HepG2 (cell line): Measurements from ENCODE around the gene CRIM1. TPM values are rescaled to one million over a fixed set of nuclear protein-coding genes. Genes with fewer than 3 reads are reported as not detected.

ENCODE experiments used
- ATAC-seq: fragments of 200-7000 bp; cut with Tn5 transposase; 3 replicates; pipeline ENCODE4 v1.9.1; 2020; ENCODE audit warnings: mild to moderate bottlenecking, moderate library complexity
- BruUV-seq: library from RNA; stranded (reverse); fragments of 400-500 nt; replicated peaks from 2 replicates; lab custom pipeline; 2021; lab: Mats Ljungman, UMichigan
- CTCF ChIA-PET: fragments of 300-600 bp; formaldehyde crosslinking; extraction: SDS; loops from one replicate; lab custom pipeline; 2021; ENCODE audit warnings: low total read pairs, inconsistent platforms, low intra/inter-chr PET ratio; lab: Yijun Ruan, JAX
- POLR2A ChIA-PET: fragments of 350-600 bp; sonication (Branson Sonifier 250); formaldehyde crosslinking; loops from one replicate; lab custom pipeline; 2020; ENCODE audit warnings: antibody characterized with exemption, inconsistent platforms; lab: Yijun Ruan, JAX
- DNase-seq: peaks from one replicate; pipeline ENCODE4 v3.0.0-alpha.2; 2015; ENCODE audit warnings: low spot score
- FAIRE-seq: peaks from 3 replicates; lab custom pipeline; 2011; peaks lifted over from hg19 to GRCh38; lab: Jason Lieb, UNC
- H2AFZ ChIP-seq: one replicate; pipeline ENCODE4 v1.6.1; 2011; ENCODE audit warnings: low read length, inconsistent platforms
- H3K27ac ChIP-seq: fragments of 300-600 bp; 3 replicates; pipeline ENCODE4 v1.8.0; 2011; ENCODE audit warnings: mixed run types, mild to moderate bottlenecking, mixed read lengths, low read length, inconsistent platforms; ENCODE audit not compliant: insufficient read depth; ENCODE audit errors: extremely low read length
- H3K27me3 ChIP-seq, 2 experiments: fragments of 200-600 bp in 1 of 2; 2 replicates in 1 of 2; 3 replicates in 1 of 2; pipeline versions ENCODE4 v1.6.0 to v1.8.0; 2011; ENCODE audit warnings: low read length in 2 of 2, mild to moderate bottlenecking in 2 of 2, moderate library complexity in 2 of 2, inconsistent platforms in 1 of 2; ENCODE audit not compliant: insufficient read depth in 2 of 2, control insufficient read depth in 1 of 2
- H3K36me3 ChIP-seq, 2 experiments: fragments of 200-600 bp in 1 of 2; replicated peaks in 1 of 2; 2 replicates in 1 of 2; 3 replicates in 1 of 2; pipeline versions ENCODE4 v1.5.1 to v1.8.0; 2011; ENCODE audit warnings: low read length in 2 of 2, inconsistent platforms in 1 of 2; ENCODE audit not compliant: insufficient read depth in 2 of 2, control insufficient read depth in 1 of 2
- H3K4me1 ChIP-seq: 2 replicates; pipeline ENCODE4 v1.5.1; 2012; ENCODE audit warnings: low read length, inconsistent platforms; ENCODE audit not compliant: insufficient read depth
- H3K4me2 ChIP-seq: 2 replicates; pipeline ENCODE4 v1.6.0; 2011; ENCODE audit warnings: low read depth, low read length, inconsistent platforms
- H3K4me3 ChIP-seq, 3 experiments: fragments of 200-600 bp in 1 of 3; sonication (generic), shearing (Covaris generic) in 1 of 3; replicated peaks in 1 of 3; 2 replicates each; pipeline ENCODE4 v1.5.1; 2011 to 2016; ENCODE audit warnings: low read length in 3 of 3, inconsistent platforms in 2 of 3, low read depth in 2 of 3, mild to moderate bottlenecking in 2 of 3, control low read depth in 1 of 3, mixed read lengths in 1 of 3; ENCODE audit not compliant: insufficient read depth in 1 of 3
- H3K79me2 ChIP-seq: one replicate; pipeline ENCODE4 v1.6.1; 2011; ENCODE audit warnings: low read length, inconsistent platforms; ENCODE audit not compliant: insufficient read depth
- H3K9ac ChIP-seq: 2 replicates; pipeline ENCODE4 v1.6.0; 2011; ENCODE audit warnings: mild to moderate bottlenecking, low read depth, low read length, inconsistent platforms; ENCODE audit not compliant: insufficient read depth
- H3K9me3 ChIP-seq: 2 replicates; pipeline ENCODE4 v1.5.1; 2012; ENCODE audit warnings: mild to moderate bottlenecking, low read length
- H4K20me1 ChIP-seq: 2 replicates; pipeline ENCODE4 v1.6.0; 2011; ENCODE audit warnings: inconsistent platforms, mild to moderate bottlenecking, low read length, moderate library complexity; ENCODE audit not compliant: insufficient read depth
- FOSL2 ChIP-seq: sonication (generic); formaldehyde crosslinking; IDR thresholded peaks from 2 replicates; pipeline ENCODE4 v1.4.0; 2020; ENCODE audit warnings: missing genetic modification reagents
- NBN ChIP-seq: fragments of 450-650 bp; conservative IDR thresholded peaks from 2 replicates; pipeline ENCODE4 v1.6.1; 2017
- ZNF256 ChIP-seq: sonication (generic); formaldehyde crosslinking; conservative IDR thresholded peaks from 2 replicates; pipeline ENCODE4 v1.4.0; 2020; ENCODE audit warnings: missing genetic modification reagents
- ZNF326 ChIP-seq: sonication (generic); formaldehyde crosslinking; IDR thresholded peaks from 2 replicates; pipeline ENCODE4 v1.4.0; 2020; ENCODE audit warnings: missing genetic modification reagents, borderline replicate concordance
- ZNF333 ChIP-seq: sonication (generic); formaldehyde crosslinking; IDR thresholded peaks from 2 replicates; pipeline ENCODE4 v1.4.0; 2020; ENCODE audit warnings: mild to moderate bottlenecking, missing genetic modification reagents, borderline replicate concordance
- WGBS: methylation state at CpG from one replicate; pipeline ENCODE4 v1.1.6; 2017; ENCODE audit warnings: low lambda C conversion rate; 5-methylcytosine and 5-hydroxymethylcytosine counted together
- in situ Hi-C: cut with HindIII; loops from 2 replicates; pipeline ENCODE4 v1.10.0; 2017; ENCODE audit warnings: low pct_unique_long_range_greater_than_20kb; ENCODE audit not compliant: extremely low pct_ligation_motif_present
- intact Hi-C: fragments of 100-400 bp; cut with micrococcal nuclease; formaldehyde crosslinking; loops from one replicate; pipeline ENCODE4 v1.10.0; 2022; ENCODE audit not compliant: unreplicated experiment
- polyA plus RNA-seq, 8 experiments: library from polyadenylated mRNA; depleted of rRNA in 3 of 8; stranded (reverse) in 7 of 8; unstranded in 1 of 8; fragments of >200 nt; fragmentation: Illumina TruSeq in 4 of 8; extraction: Trizol in 4 of 8; gene quantifications; 2 replicates each; pipeline versions ENCODE4 v1.2.1 to v1.2.3, GENCODE V29; 2011 to 2016; ENCODE audit warnings: low read depth in 4 of 8, missing spikeins in 1 of 8, mixed read lengths in 1 of 8; ENCODE audit not compliant: insufficient read depth in 1 of 8
- total RNA-seq, 5 experiments: library from RNA; depleted of rRNA; stranded (reverse); fragments of >200 nt; fragmentation: Illumina TruSeq; extraction: Trizol; gene quantifications; 2 replicates each; pipeline ENCODE4 v1.2.3, GENCODE V29; 2016; ENCODE audit warnings: low read depth in 1 of 5
- TF ChIP-seq, protein P1 (sequence below): sonication (generic); formaldehyde crosslinking; IDR thresholded peaks from 2 replicates; pipeline ENCODE4 v1.5.0; 2020; ENCODE audit warnings: mild to moderate bottlenecking, missing genetic modification reagents, moderate library complexity
- TF ChIP-seq, protein P2 (sequence below): sonication (generic); formaldehyde crosslinking; IDR thresholded peaks from 2 replicates; pipeline ENCODE4 v1.4.0; 2020; ENCODE audit warnings: missing genetic modification reagents
- TF ChIP-seq, protein P3 (sequence below): sonication (generic); formaldehyde crosslinking; IDR thresholded peaks from 2 replicates; pipeline ENCODE4 v1.5.0; 2020; ENCODE audit warnings: mild to moderate bottlenecking, missing genetic modification reagents

CRIM1 gene
- total and polyA plus RNA-seq, 2 of the 13 experiments (the other 11 are each of a cell fraction or from before 2014, with no cell fraction given): 39.1 to 69.9 TPM

DNA sequence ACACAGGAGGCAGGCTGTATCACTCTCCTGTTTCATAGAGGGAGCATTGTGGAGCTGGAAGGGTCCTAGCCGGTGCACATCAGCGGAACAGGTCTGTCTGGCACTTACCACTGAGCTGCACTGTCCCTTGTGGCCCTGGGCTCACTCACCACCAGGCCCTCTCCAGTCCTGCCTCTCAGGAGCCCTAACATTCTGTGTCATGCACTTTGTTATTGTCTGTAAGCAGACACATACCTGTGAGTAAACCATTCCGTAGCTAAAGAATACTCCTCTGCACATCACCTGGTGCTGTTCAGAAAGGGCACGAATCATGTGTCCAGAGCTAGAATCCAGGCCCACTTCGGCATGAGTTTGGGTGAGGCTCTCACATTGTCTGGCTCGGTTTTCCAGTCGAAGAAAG is 93.6 kb downstream of the CRIM1 start:
- no TSS peak for BruUV-seq
- H3K9me3 ChIP-seq: no peaks in the 10 kb centered on the region
- in situ Hi-C loops (no loop called here), intact Hi-C loops (no loop called here)
- H3K36me3 ChIP-seq: peaks cover 30 to 75% of the 10 kb centered on the region in 2 experiments
- H3K4me1 ChIP-seq: peaks cover 59% of the 10 kb centered on the region
- WGBS: 98% methylated on average over 7 of the region's 7 CpGs
- ATAC-seq (no peak), DNase-seq (no peak), FAIRE-seq (no peak)
- no peak overlapping the region for H3K27ac ChIP-seq
- H3K27me3 ChIP-seq: no peaks in the 10 kb centered on the region
- ChIA-PET POLR2A (interaction anchor here (1.0 kb wide), 1 partner anchor 96 kb away, joined by 3 read pairs; no protein-coding TSS in a partner anchor), CTCF (no interaction called here)
- TF ChIP-seq ZNF333 (CRISPR knock-in tag): no peak
- no peak for TF ChIP-seq NBN
- no peak for TF ChIP-seq ZNF256 (CRISPR knock-in tag)
- TF ChIP-seq, protein P1, sequence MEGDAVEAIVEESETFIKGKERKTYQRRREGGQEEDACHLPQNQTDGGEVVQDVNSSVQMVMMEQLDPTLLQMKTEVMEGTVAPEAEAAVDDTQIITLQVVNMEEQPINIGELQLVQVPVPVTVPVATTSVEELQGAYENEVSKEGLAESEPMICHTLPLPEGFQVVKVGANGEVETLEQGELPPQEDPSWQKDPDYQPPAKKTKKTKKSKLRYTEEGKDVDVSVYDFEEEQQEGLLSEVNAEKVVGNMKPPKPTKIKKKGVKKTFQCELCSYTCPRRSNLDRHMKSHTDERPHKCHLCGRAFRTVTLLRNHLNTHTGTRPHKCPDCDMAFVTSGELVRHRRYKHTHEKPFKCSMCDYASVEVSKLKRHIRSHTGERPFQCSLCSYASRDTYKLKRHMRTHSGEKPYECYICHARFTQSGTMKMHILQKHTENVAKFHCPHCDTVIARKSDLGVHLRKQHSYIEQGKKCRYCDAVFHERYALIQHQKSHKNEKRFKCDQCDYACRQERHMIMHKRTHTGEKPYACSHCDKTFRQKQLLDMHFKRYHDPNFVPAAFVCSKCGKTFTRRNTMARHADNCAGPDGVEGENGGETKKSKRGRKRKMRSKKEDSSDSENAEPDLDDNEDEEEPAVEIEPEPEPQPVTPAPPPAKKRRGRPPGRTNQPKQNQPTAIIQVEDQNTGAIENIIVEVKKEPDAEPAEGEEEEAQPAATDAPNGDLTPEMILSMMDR (CRISPR knock-in tag): no peak
- TF ChIP-seq ZNF326 (CRISPR knock-in tag): no peak
- TF ChIP-seq, protein P2, sequence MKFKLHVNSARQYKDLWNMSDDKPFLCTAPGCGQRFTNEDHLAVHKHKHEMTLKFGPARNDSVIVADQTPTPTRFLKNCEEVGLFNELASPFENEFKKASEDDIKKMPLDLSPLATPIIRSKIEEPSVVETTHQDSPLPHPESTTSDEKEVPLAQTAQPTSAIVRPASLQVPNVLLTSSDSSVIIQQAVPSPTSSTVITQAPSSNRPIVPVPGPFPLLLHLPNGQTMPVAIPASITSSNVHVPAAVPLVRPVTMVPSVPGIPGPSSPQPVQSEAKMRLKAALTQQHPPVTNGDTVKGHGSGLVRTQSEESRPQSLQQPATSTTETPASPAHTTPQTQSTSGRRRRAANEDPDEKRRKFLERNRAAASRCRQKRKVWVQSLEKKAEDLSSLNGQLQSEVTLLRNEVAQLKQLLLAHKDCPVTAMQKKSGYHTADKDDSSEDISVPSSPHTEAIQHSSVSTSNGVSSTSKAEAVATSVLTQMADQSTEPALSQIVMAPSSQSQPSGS (CRISPR knock-in tag): no peak
- TF ChIP-seq, protein P3, sequence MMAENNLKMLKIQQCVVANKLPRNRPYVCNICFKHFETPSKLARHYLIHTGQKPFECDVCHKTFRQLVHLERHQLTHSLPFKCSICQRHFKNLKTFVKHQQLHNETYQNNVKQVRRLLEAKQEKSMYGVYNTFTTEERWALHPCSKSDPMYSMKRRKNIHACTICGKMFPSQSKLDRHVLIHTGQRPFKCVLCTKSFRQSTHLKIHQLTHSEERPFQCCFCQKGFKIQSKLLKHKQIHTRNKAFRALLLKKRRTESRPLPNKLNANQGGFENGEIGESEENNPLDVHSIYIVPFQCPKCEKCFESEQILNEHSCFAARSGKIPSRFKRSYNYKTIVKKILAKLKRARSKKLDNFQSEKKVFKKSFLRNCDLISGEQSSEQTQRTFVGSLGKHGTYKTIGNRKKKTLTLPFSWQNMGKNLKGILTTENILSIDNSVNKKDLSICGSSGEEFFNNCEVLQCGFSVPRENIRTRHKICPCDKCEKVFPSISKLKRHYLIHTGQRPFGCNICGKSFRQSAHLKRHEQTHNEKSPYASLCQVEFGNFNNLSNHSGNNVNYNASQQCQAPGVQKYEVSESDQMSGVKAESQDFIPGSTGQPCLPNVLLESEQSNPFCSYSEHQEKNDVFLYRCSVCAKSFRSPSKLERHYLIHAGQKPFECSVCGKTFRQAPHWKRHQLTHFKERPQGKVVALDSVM (CRISPR knock-in tag): no peak
- TF ChIP-seq FOSL2 (CRISPR knock-in tag): no peak
- H3K4me3 ChIP-seq: no peak overlapping the region
- H3K9ac ChIP-seq: no peak overlapping the region
- H3K4me2 ChIP-seq: no peak overlapping the region
- 0 out of 2 replicates have a peak, but pooled peaks cover 3% of the 10 kb centered on the region for H4K20me1 ChIP-seq
- peaks cover 5% of the 10 kb centered on the region for H3K79me2 ChIP-seq
- no peak overlapping the region for H2AFZ ChIP-seq
